Muscle of arm (tissue), 14 donors: Measurements from ENCODE around the gene SATB2. TPM values are rescaled to one million over a fixed set of nuclear protein-coding genes. Genes with fewer than 3 reads are reported as not detected.

Experiments used
- DNase-seq: peaks from one replicate; pipeline ENCODE4 v3.0.0-alpha.2; 2013
- long read RNA-seq, 11 donors: transcript quantifications; one replicate each; lab custom pipeline, GENCODE V29; 2026
- polyA plus RNA-seq, 12 donors: library from polyadenylated mRNA; unstranded; fragments of 120-200 nt; gene quantifications; one replicate each; pipeline ENCODE4 v1.2.1, GENCODE V29; 2013; ENCODE audit not compliant: insufficient read length in 12 of 12

The SATB2 gene
- polyA plus RNA-seq: 10 to 100 TPM in 1 of 12 donors, 1 to 10 TPM in 10, not detected in 1; 1.8 to 10.9 (median 2.8) TPM
- long read RNA-seq, donor 1, partial matches to known transcripts: 21 of 24 reads
- long read RNA-seq, donor 1, other reads (novel, unspliced or antisense): 0 of 24 reads
- long read RNA-seq, donor 2: 0 reads
- long read RNA-seq, donor 3: 0 reads
- long read RNA-seq, donor 4: 0 reads
- long read RNA-seq, donor 5: 0 reads
- long read RNA-seq, donor 6: 0 reads
- long read RNA-seq, donor 7: 0 reads
- long read RNA-seq, donor 8: 0 reads
- long read RNA-seq, donor 9: 0 reads
- long read RNA-seq, donor 10: 0 reads
- long read RNA-seq, donor 11: 0 reads

- no peak for DNase-seq
Measured at GRCh38 chr2:199457147-199458008, at the start of gene SATB2. Gene SATB2 (minus strand): TSS chr2:199457939. CDS start chr2:199456037, 1,902 bp downstream.

- no peak for DNase-seq
Measured at GRCh38 chr2:199505755-199506403, 48.1 kb upstream of the SATB2 start.

DNA sequence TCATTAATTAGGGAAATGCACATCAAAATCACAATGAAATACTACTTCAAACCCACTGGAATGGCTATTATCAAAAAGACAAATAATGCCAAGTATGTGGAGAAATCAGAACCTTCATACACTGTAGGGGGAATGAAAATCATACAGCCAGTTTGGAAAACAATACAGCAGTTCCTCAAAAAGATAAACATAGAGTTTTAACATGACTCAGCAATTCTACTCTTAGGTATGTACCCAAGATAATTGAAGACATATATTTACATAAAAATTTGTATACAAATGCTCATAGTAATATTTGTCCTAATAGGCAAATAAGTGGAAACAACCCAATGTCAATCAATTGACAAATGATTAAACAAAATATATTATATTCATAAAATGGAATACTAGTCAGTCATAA is 45.4 kb upstream of the SATB2 start:
- DNase-seq: no peak

GRCh38 chr2:199499005-199499404 is 41.3 kb upstream of the SATB2 start:
- no peak for DNase-seq

DNA sequence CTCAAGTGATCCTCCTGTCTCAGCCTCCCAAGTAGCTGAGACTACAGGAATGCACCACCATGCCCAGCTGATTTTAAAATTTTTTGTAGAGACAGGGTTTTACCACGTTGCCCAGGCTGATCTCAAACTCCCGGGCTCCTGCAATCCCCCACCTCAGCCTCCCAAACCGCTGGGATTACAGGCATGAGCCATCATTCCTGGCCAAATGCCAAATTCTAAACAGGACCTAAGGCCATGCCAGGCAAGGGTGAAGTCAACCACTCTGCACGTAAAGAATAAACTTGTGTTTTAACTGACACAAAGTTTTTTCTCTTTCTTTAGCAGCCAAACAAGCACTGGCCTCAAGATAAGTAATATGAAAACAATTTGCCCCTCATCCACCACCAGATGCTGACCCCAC is 37.4 kb upstream of the SATB2 start:
- no peak for DNase-seq

DNA sequence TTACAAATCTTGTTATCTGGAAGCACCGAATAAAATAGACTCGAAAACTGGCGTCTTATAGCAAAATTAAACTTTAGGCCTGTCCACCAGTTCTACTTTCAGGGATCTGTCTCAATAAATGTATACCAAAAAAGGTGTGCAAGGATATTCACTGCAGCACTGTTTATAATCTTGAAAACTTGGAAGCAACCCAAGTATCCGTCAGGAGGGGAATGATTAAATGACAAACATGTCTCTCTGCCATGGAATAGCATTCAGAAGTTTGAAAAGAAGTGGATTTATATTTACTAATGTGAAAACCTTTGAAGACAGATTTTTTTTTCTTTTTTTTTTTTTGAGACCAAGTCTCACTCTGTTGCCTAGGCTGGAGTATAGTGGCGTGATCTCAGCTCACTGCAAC is 32.3 kb upstream of the SATB2 start:
- DNase-seq: no peak

DNA sequence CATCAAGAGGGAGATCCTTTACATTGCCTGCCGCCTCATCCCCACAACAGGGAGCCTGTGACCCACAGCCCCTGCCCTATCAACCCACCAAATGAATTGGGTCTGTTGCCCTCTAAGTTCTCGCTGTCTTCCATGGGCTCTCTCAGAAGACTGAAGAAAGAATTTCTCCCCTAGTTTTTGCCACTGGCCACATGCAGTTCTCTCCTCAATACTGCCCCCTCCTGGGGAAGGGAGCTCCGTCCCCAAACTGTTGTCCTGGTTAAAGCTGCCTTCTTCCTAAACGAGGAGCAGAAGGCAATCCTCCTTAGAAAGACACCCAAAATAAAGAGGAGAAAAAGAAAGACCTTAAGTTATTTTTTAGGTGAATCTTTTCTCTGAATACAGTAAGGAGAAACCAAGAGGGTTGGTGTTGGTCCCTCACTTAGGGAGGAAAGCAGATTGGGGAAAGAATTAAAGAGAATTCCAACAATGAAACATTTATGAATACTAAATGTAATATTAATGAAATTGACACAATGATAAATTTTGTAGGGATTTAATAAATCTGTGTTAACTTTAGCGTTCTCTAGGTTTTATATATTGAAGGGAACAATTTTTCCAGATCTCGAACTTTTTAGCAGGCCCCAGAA is 31.1 kb upstream of the SATB2 start:
- no peak for DNase-seq

DNA sequence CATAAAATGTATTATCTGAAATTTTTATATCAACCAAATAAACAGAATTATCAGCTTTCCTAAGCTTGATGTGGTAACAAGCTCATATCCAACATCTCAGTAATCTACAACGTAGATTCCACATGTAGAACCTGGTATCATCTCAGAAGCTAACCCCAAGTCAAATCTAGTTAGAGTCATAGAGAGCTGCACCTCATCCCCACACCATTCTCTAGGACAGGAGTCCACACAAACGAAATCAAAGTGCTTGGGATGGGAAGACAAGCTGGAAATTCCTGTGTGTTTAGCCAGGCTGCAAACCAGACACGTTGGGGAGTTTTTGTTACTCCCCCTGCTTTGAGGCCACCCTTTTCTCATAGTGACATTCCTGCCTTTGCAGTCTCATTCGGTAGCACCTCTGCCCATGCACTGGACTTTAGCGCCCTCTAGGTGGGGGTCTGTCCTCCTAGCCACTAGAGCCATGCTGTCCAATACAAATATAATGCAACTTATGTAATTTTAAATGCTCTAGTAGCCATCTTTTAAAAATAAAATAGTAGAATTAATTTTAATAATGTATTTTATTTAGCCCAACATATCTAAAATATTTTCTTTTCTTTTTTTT is 28.1 kb upstream of the SATB2 start:
- no peak for DNase-seq

DNA sequence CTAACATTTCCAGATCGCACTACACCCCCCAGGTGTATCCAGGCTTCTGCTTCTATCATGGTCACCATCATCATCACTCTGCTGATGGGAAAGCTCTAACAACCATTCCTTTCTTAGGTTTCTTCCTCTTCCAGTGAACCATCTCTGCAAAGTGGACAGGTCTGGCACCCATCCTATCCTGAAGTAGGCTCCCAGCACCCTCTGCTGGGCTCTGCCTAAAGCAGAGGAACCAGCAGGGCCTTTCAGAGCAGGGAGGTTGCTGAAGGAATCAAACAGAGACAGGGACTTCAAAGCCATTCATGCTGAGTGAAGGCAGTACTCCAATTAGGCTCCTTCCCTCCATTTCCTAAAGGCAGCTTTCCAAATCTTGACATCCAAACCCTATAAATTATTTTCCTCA is 27.2 kb upstream of the SATB2 start:
- no peak for DNase-seq

- DNase-seq: no peak
Measured at GRCh38 chr2:199480966-199481365, 23.2 kb upstream of the SATB2 start.

DNA sequence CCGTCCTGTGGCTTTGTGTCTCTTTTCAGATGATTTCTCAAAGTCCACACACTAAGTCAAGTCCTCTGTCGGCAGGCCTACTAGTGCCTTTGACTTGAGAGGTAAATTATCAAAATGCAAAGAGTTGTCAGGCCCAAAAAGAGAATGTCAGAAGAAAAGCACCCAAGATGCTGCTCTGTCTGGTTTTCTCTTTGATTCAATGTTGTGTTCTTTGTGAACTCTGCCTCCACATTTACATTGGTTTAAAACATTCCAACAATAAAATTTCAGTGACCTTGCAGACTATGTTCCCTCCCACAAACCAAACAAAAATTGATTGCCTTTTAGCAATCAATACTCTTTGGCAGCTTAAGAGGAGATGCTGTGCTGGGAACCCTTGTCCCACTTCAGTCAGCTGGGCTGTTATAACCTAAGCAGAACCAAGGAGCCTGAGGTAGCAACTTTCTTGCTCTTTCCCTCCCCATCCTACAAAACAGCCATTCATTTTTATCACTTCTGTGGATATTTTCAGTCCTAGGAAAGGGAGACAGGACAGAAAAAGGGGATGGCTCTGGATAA is 19.6 kb upstream of the SATB2 start:
- DNase-seq: no peak

- no peak for DNase-seq
Measured at GRCh38 chr2:199471443-199472057, 13.8 kb upstream of the SATB2 start.

GRCh38 chr2:199470672-199471442 is 13.1 kb upstream of the SATB2 start:
- DNase-seq: no peak

GRCh38 chr2:199470361-199470671 is 12.6 kb upstream of the SATB2 start:
- DNase-seq: no peak

DNA sequence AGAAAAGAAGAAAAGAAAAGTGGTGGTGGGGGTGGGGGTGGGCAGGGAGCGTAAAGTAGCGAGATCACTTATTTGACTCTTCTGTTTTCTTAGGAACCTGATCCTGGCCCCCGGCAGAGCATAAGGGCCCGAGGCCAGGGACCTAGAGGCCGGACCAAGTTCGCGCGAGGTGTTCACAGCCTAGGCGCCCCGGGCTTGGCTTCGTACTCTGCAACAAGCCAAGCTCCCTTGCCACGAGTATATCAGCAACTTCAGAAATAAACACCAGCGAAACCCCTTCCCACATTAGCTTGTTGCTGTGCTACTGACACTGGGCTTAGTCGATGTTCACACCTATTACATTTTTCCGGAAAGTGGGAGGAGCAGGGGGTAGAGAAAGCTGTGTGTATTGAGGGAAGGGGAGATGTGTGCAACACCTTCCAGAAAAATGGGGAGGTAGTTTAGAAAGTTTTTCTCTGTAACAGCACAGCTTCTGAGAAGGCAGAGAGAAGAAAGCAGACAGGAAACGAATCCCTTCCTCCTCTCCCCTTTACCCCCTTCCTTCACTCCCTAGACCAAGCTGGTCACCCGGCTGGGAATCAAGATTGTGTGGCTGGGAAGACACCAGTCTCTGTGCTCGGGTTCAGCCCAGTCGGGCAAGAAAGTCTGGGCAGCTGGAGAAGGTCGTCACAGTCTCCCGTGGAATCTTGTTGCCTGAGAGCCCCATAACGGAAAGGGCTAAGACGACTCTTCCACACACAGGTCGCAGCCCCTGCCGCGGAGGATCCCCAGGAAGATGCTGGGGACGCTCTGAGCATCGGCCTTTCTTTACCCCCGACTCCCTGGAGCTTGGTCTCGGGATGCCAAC is 12.0 kb upstream of the SATB2 start:
- no peak for DNase-seq

- no peak for DNase-seq
Measured at GRCh38 chr2:199468561-199469513, 11.1 kb upstream of the SATB2 start.

GRCh38 chr2:199467066-199467822 is 9.5 kb upstream of the SATB2 start:
- no peak for DNase-seq
